ENCODE data around the gene SPAG8.

Gene SPAG8

DNA sequence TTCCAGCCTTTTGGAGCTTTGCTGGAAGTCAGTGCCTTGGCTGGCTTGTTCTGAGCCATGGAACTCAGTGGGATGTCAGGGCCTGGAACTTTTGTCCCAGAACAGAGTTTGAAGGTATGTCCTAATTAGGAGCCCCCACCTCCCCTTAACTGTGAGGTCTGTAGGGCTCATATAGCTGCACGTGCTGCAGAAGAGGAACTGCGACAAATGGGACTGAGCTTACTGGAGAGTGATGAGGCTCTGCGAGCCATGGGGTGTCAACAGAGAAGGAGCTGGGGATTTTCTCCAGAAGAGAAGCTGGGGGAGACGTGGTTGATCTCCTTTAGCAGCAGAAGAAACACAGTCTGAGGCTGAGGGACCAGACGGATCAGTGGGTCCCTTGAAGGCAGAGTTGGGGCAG is 27.9 kb upstream of the SPAG8 start:
- DNase-seq: no peak

GRCh38 chr9:35836595-35836994 is 24.5 kb upstream of the SPAG8 start:
- DNase-seq: no peak

- no peak for DNase-seq
Measured at GRCh38 chr9:35835766-35836165, 23.7 kb upstream of the SPAG8 start.

DNA sequence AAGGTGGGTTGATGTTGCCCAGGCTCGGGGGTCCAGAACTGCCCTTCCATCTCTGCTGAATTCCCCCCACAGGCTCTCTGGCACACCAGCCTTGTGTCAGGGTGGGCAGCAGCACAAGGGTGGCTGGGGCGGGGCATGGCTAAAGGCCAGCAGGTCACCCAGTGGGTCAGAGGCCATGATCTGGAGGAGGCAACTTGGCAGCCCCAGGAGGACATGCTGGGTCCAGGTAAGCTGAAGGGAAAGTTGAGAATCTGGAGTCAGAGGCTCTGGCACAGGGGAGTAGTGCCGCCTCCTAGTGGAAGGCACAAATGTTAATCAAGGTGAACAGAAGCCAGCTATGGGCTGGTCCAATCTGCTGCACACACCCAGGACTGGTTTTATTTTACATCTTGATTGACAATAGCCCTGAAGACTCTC is 23.2 kb upstream of the SPAG8 start:
- no peak for DNase-seq

- no peak for DNase-seq
Measured at GRCh38 chr9:35834260-35835215, 22.5 kb upstream of the SPAG8 start.

GRCh38 chr9:35832814-35833213 is 20.8 kb upstream of the SPAG8 start:
- DNase-seq: no peak

DNA sequence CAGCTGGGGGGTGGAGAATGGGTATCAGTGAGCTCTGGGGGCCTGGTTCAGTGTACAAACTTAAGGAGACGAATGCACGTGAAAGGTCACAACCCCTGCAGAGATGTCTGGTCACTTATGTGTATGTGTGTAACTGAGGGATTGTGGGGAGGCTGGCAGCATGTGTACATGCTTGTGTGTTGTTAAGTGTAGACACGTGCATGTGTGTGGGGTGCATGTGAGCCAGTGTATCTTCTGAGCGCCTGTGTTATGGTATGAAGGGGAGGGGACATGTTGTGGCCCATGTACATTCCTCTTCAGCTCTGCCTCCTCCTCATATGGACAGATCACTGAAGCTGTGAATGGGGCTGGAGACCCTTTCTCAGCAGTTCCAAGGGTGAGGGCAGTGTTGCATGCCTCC is 19.0 kb upstream of the SPAG8 start:
- DNase-seq: no peak

GRCh38 chr9:35829764-35830096 is 17.7 kb upstream of the SPAG8 start:
- no peak for DNase-seq

- DNase-seq: peak; percentile 66
Measured at GRCh38 chr9:35829084-35829763, 17.2 kb upstream of the SPAG8 start, which contains the start of gene TMEM8B. TMEM8B (plus strand) TSS chr9:35829228; CDS start chr9:35829448, 220 bp downstream.

- no peak for DNase-seq
Measured at GRCh38 chr9:35828716-35829083, 16.6 kb upstream of the SPAG8 start, which contains the start of gene FAM221B. FAM221B (minus strand) TSS chr9:35828732; CDS start chr9:35826161, 2,571 bp downstream.

GRCh38 chr9:35827486-35827885 is 15.4 kb upstream of the SPAG8 start:
- DNase-seq: no peak

- DNase-seq: peak; percentile 51
Measured at GRCh38 chr9:35826071-35826701, 14.1 kb upstream of the SPAG8 start.

DNA sequence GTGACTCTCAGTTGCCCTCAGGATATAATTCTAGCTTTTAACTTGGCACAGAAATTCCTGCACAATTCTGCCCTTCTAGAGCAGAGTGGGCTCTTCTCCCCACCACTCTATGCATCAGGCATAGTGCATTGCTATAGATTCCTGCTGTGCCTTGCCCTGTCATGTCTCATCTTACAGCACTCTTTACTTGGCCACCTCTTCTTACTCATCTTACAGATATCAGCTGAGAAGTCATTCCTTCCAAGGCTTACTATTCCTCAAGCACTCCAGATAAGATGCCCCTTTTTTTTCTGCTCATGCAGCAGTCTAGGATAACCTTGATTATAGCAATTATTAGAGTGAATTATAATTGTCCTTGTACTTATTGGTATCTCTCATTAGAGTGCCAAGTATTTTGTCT is 10.9 kb upstream of the SPAG8 start:
- DNase-seq: no peak

- no peak for DNase-seq
Measured at GRCh38 chr9:35820076-35820475, 8.0 kb upstream of the SPAG8 start.

DNA sequence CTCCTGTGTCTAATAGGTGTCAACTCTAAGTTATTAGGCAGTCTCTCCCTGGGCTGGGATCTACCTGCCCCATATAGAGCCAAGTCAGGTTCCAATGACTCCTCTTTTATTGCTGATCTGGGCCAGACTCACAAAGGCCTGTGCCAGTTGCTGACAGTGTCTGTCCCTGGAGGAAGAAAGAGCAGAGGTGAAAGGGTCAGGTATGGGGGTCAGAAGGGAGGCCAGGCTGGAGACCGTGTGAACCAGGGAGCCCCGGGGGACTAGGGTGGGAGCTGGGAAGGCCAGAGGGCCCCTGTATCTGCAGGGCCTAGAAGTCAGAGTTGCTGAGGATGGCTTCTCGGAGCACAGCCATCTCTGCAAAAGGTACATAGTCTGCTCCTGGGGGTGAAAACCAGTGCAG is 6.3 kb upstream of the SPAG8 start:
- DNase-seq: no peak

DNA sequence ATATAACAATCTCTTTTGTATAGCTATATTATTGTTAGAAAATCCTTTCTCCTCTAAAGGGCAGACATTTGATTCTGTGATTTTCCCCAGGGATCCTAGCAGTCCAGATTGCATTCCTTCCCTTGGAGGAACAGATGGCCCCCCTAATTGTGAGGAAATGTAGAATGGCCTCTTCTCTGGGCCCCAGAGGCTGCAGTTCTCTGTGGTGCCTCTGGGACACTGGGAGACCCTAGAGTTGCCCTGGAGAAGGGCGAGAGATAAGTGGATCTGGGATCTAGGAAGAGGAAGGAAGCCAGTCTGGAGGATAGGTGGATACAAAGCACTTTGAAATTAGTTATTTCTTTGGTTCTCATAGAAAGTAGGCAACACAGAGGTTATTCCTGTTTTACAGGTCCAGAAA is 4.6 kb upstream of the SPAG8 start:
- DNase-seq: no peak

GRCh38 chr9:35814841-35815543 is 2.9 kb upstream of the SPAG8 start, which contains the start of gene HINT2:
HINT2 (minus strand) TSS chr9:35815042; CDS start chr9:35814979, 63 bp downstream.
- peak; percentile 100 for DNase-seq

- DNase-seq: peak; percentile 20
Measured at GRCh38 chr9:35814106-35814840, 2.2 kb upstream of the SPAG8 start.

DNA sequence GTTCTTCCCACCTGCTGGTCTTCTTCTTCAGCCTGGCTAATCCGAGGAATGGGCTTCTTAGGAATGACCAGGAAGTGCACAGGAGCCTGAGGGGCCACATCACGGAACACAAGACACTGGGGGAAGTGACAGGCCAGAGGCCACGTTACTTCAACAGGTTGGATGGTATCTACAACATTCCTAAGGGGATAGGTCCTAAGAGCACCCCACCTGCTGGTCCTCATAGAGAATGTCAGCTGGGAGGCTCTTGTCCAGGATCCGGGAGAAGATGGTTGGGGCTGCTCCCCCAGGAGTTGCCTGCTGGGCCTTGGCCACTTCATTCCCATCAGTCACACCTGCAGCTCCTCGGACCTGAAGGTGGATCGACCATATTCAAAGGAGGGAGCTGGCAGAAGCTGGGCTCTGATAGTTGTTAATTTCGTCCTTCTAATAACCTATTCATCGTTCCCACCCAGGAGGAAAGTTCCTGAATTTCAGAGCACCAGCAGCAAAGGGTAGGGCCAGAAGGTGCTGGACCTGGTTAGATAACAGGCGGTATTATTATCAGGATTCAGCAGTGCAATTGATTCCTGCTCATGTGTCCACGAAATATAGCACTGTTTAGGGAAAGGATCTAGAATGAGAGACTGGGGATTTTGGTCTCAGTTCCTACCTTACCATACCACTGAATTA is 1.5 kb upstream of the SPAG8 start:
- peak; percentile 21 for DNase-seq

DNA sequence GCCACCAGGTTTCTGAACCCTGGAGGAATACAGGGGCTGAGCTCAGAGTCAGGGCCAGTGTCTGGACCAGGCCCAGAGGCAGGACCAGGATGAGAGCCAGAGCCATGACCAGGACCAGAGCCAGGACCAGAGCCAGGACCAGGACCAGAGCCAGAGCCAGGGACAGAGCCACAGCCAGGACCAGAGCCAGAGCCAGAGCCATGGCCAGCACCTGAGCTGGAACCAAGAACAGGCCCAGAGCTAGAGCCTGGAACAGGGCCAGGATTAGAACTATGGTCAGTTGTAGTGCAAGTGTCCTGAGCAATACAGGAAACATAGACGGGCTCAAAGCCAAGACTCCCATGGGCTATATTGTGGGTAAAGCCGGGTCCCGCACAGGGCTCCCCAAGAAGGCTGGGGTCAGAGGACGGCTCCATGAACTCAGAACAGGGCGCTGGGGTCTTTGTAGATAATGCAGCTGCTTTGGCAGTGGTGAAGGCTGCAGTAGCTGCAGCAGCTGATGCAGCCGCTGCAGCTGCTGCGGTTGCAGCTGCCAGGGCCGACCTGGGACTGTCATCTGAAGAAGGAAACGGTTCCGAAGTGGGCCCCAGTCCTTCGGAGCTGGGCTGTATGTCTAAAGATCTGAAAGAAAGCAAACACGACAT is 559 bp downstream of the SPAG8 start:
- no peak for DNase-seq

DNA sequence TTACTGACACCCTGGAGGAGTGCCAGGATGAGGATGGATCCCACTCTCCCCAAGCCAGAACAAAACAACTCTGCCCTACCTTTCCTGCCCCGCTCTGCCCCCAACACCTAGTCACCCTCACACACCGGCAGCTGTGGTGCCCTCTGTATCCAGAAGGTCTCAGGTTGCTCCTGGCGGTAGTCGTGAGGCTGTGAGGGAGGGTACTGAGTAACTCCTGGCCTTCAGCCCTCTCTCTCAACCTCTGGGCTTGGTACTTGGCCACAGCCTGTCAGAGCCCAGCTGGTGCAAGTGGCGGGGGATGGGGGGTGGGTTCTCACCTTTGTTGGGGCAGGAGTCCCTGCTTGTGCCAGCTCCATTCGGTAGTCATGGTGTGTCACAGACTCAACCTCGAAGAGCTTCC is 1.9 kb downstream of the SPAG8 start:
- DNase-seq: no peak

All from kidney glomerular epithelial cell (primary cell).